A549 (cell line): Measurements from ENCODE around the gene ORAI1. TPM values are rescaled to one million over a fixed set of nuclear protein-coding genes. Genes with fewer than 3 reads are reported as not detected.

ENCODE experiments used
- ATAC-seq, 2 experiments: fragments of 200-7000 bp in 1 of 2; fragments of >200 bp in 1 of 2; cut with Nextera tagmentation in 1 of 2; cut with Tn5 transposase in 1 of 2; 3 replicates each; pipeline versions ENCODE4 v1.8.0 to v1.9.1; 2018 to 2020; ENCODE audit warnings: mild to moderate bottlenecking in 1 of 2, moderate library complexity in 1 of 2
- CTCF ChIA-PET: fragments of 300-600 bp; sonication (Branson Sonifier 250); formaldehyde crosslinking; extraction: SDS; loops from one replicate; lab custom pipeline; 2021; ENCODE audit warnings: antibody characterized with exemption, inconsistent platforms; lab: Yijun Ruan, JAX
- POLR2A ChIA-PET: fragments of 350-600 bp; formaldehyde crosslinking; extraction: SDS; loops from one replicate; lab custom pipeline; 2021; ENCODE audit warnings: antibody characterized with exemption, inconsistent platforms; lab: Yijun Ruan, JAX
- DNase-seq, 2 experiments: peaks; one replicate each; pipeline versions ENCODE4 v3.0.0 to v3.0.0-alpha.2; 2011 to 2016; ENCODE audit warnings: low read depth in 1 of 2, low spot score in 1 of 2
- FAIRE-seq: peaks from 2 replicates; lab custom pipeline; 2011; peaks lifted over from hg19 to GRCh38; lab: Jason Lieb, UNC
- H3K27ac ChIP-seq, 2 experiments: fragments of >200 bp; sonication (Bioruptor Twin); formaldehyde crosslinking; 3 replicates each; pipeline ENCODE4 v1.5.1; 2016 to 2017
- H3K4me1 ChIP-seq: fragments of >200 bp; sonication (Bioruptor Twin); formaldehyde crosslinking; 3 replicates; pipeline ENCODE4 v1.6.1; 2016
- H3K4me2 ChIP-seq: fragments of >200 bp; sonication (Bioruptor Twin); formaldehyde crosslinking; 3 replicates; pipeline ENCODE4 v1.6.1; 2016
- H3K4me3 ChIP-seq: fragments of >200 bp; sonication (Bioruptor Twin); formaldehyde crosslinking; 3 replicates; pipeline ENCODE4 v1.5.1; 2016
- H3K9me3 ChIP-seq: fragments of >200 bp; sonication (Bioruptor Twin); formaldehyde crosslinking; 3 replicates; pipeline ENCODE4 v1.6.1; 2016
- BCL3 ChIP-seq: fragments of >200 bp; sonication (Bioruptor Twin); formaldehyde crosslinking; IDR thresholded peaks from 3 replicates; pipeline ENCODE4 v1.6.1; 2016
- CBX2 ChIP-seq: fragments of 200-600 bp; sonication (generic); IDR thresholded peaks from 2 replicates; pipeline ENCODE4 v1.6.1; 2016; ENCODE audit warnings: low read depth, mild to moderate bottlenecking, borderline replicate concordance
- CBX8 ChIP-seq: fragments of 200-600 bp; sonication (generic); IDR thresholded peaks from 2 replicates; pipeline ENCODE4 v1.6.1; 2016
- CHD2 ChIP-seq: fragments of 150-350 bp; IDR thresholded peaks from 2 replicates; pipeline ENCODE4 v1.6.1; 2014; ENCODE audit warnings: low read length; ENCODE audit not compliant: partially characterized antibody
- CHD4 ChIP-seq: fragments of 200-600 bp; sonication (generic); IDR thresholded peaks from 2 replicates; pipeline ENCODE4 v1.6.1; 2016; ENCODE audit warnings: antibody characterized with exemption, mild to moderate bottlenecking, borderline replicate concordance
- EHF ChIP-seq: fragments of 250-450 bp; sonication (Bioruptor Pico); IDR thresholded peaks from 2 replicates; pipeline ENCODE4 v1.5.0; 2020; ENCODE audit warnings: mild to moderate bottlenecking
- EP300 ChIP-seq, 2 experiments: fragments of >200 bp; sonication (Bioruptor Twin); formaldehyde crosslinking; IDR thresholded peaks; 2 replicates in 1 of 2; 3 replicates in 1 of 2; pipeline ENCODE4 v1.6.1; 2016 to 2017
- ESRRA ChIP-seq: fragments of 150-350 bp; IDR thresholded peaks from 2 replicates; pipeline ENCODE4 v1.6.1; 2014; ENCODE audit warnings: mild to moderate bottlenecking, low read length, borderline replicate concordance
- FOXS1 ChIP-seq: fragments of 250-450 bp; sonication (Bioruptor Pico); IDR thresholded peaks from 2 replicates; pipeline ENCODE4 v1.5.0; 2020; ENCODE audit warnings: mild to moderate bottlenecking, moderate library complexity
- GATA3 ChIP-seq: IDR thresholded peaks from 2 replicates; pipeline ENCODE4 v1.6.1; 2012; ENCODE audit warnings: borderline replicate concordance
- HMGXB4 ChIP-seq: fragments of 250-450 bp; sonication (Bioruptor Pico); IDR thresholded peaks from 2 replicates; pipeline ENCODE4 v1.5.0; 2021; ENCODE audit warnings: mild to moderate bottlenecking, moderate library complexity, borderline replicate concordance
- KDM1A ChIP-seq: fragments of 200-600 bp; sonication (generic); IDR thresholded peaks from 2 replicates; pipeline ENCODE4 v1.6.1; 2016; ENCODE audit warnings: low read depth, mild to moderate bottlenecking
- MAZ ChIP-seq: fragments of 150-350 bp; IDR thresholded peaks from 2 replicates; pipeline ENCODE4 v1.6.1; 2014; ENCODE audit warnings: antibody characterized with exemption, low read depth, low read length, borderline replicate concordance
- POLR2A ChIP-seq: IDR thresholded peaks from 2 replicates; pipeline ENCODE4 v1.6.1; 2012; ENCODE audit warnings: mild to moderate bottlenecking, low read length
- POLR2AphosphoS2 ChIP-seq: conservative IDR thresholded peaks from 2 replicates; pipeline ENCODE4 v1.6.1; 2012; ENCODE audit warnings: low read length, improper control_type of control experiment, inconsistent platforms
- RCOR1 ChIP-seq: fragments of 150-350 bp; IDR thresholded peaks from 2 replicates; pipeline ENCODE4 v1.6.1; 2014; ENCODE audit warnings: antibody characterized with exemption, low read length, low read depth
- REST ChIP-seq: fragments of 200-600 bp; sonication (generic); IDR thresholded peaks from 2 replicates; pipeline ENCODE4 v1.6.1; 2016; ENCODE audit warnings: antibody characterized with exemption, mild to moderate bottlenecking, moderate library complexity
- RNF2 ChIP-seq: fragments of 200-600 bp; sonication (generic); IDR thresholded peaks from 2 replicates; pipeline ENCODE4 v1.6.1; 2016; ENCODE audit warnings: low read depth, mild to moderate bottlenecking, antibody characterized with exemption, moderate library complexity, borderline replicate concordance
- SMC3 ChIP-seq: fragments of >200 bp; sonication (Bioruptor Twin); formaldehyde crosslinking; IDR thresholded peaks from 3 replicates; pipeline ENCODE4 v1.6.1; 2018; ENCODE audit warnings: inconsistent platforms
- TFCP2L1 ChIP-seq: fragments of 250-450 bp; sonication (Bioruptor Pico); IDR thresholded peaks from 2 replicates; pipeline ENCODE4 v1.5.0; 2021; ENCODE audit warnings: mild to moderate bottlenecking
- ZFP36 ChIP-seq: fragments of 450-650 bp; IDR thresholded peaks from 2 replicates; pipeline ENCODE4 v1.6.1; 2014; ENCODE audit warnings: borderline replicate concordance; ENCODE audit not compliant: partially characterized antibody
- WGBS: methylation state at CpG from one replicate; pipeline ENCODE4 v1.1.6; 2017; ENCODE audit errors: missing lambda C conversion rate; 5-methylcytosine and 5-hydroxymethylcytosine counted together
- polyA plus RNA-seq, 4 experiments: library from polyadenylated mRNA; depleted of rRNA in 3 of 4; stranded (reverse); fragments of >200 nt; fragmentation: RNase III in 1 of 4; extraction: RNeasy Plus Mini Kit Qiagen cat#74134 plus additional on column Dnase treatment in 1 of 4; gene quantifications; 2 replicates in 3 of 4; 3 replicates in 1 of 4; pipeline ENCODE4 v1.2.3, GENCODE V29; 2011 to 2017

Gene ORAI1
- polyA plus RNA-seq, 2 of the 4 experiments (the other 2 are of a cell fraction): 18.7 to 22.1 TPM

- Histone ChIP-seq H3K4me3 (no peak overlapping the region), H3K9me3 (no peaks in the 10 kb centered on the region), H3K4me2 (no peak overlapping the region), H3K4me1 (no peaks in the 10 kb centered on the region), H3K27ac (no peak overlapping the region)
- CTCF ChIA-PET: interaction anchor here (0.8 to 1.7 kb wide), 3 partner anchors 11 to 33 kb away, joined by 3 to 8 read pairs (median 3); no protein-coding TSS in a partner anchor
- no peak for TF ChIP-seq BCL3
- TF ChIP-seq POLR2A: no peak
- TF ChIP-seq RCOR1: no peak
- ATAC-seq (no peak), FAIRE-seq (no peak), DNase-seq (no peak)
- WGBS: 94% methylated on average over 8 of the region's 8 CpGs
- POLR2A ChIA-PET: no interaction called here
These were observed 23.6 kb downstream of the ORAI1 start for GRCh38 chr12:121649819-121650353.

GRCh38 chr12:121651320-121651719, 25.0 kb downstream of the ORAI1 start:
- ChIA-PET POLR2A (no interaction called here), CTCF (interaction anchor here (0.7 to 2.0 kb wide), 5 partner anchors 17 to 160 kb away, joined by 3 to 7 read pairs (median 3); no protein-coding TSS in a partner anchor)
- ATAC-seq (no peak), DNase-seq (no peak), FAIRE-seq (no peak)
- no peaks in the 10 kb centered on the region for H3K9me3 ChIP-seq
- no peak overlapping the region for H3K4me2 ChIP-seq
- H3K27ac ChIP-seq: no peak overlapping the region
- 85% methylated on average over 8 of the region's 8 CpGs for WGBS
- TF ChIP-seq POLR2AphosphoS2 (no peak), REST (no peak), CBX2 (no peak), RCOR1 (no peak), SMC3 (no peak), CHD2 (no peak), EHF (CRISPR knock-in tag) (no peak), RNF2 (no peak), CHD4 (no peak), KDM1A (no peak)
- no peaks in the 10 kb centered on the region for H3K4me1 ChIP-seq
- H3K4me3 ChIP-seq: no peak overlapping the region

GRCh38 chr12:121652767-121653497, 26.6 kb downstream of the ORAI1 start:
- FAIRE-seq (no peak), DNase-seq (no peak), ATAC-seq (peak; percentile 22 to 41; a peak in 3 of 6 replicates)
- Histone ChIP-seq H3K4me1 (no peaks in the 10 kb centered on the region), H3K27ac (no peak overlapping the region), H3K4me2 (no peak overlapping the region), H3K9me3 (no peaks in the 10 kb centered on the region), H3K4me3 (no peak overlapping the region)
- POLR2A ChIA-PET: no interaction called here
- TF ChIP-seq EHF (CRISPR knock-in tag) (no peak), ESRRA (no peak), GATA3 (no peak), HMGXB4 (no peak), CBX8 (no peak), TFCP2L1 (CRISPR knock-in tag) (no peak), ZFP36 (no peak), MAZ (no peak), FOXS1 (CRISPR knock-in tag) (no peak), EP300 (IDR thresholded peaks at IDR 0.05) (no peak)
- WGBS: 88% methylated on average over 16 of the region's 16 CpGs
- CTCF ChIA-PET: interaction anchor here (0.6 to 0.9 kb wide), 3 partner anchors 16 to 45 kb away, joined by 3 to 4 read pairs (median 3); no protein-coding TSS in a partner anchor
